LNCAP (cell line): ENCODE data around the gene CCT3.

Source experiments
- TF ChIP-seq, protein P1 (sequence below): fragments of 450-650 bp; IDR thresholded peaks from 2 replicates; pipeline ENCODE4 v1.5.1; 2017; ENCODE audit warnings: mild to moderate bottlenecking

CCT3 gene

DNA sequence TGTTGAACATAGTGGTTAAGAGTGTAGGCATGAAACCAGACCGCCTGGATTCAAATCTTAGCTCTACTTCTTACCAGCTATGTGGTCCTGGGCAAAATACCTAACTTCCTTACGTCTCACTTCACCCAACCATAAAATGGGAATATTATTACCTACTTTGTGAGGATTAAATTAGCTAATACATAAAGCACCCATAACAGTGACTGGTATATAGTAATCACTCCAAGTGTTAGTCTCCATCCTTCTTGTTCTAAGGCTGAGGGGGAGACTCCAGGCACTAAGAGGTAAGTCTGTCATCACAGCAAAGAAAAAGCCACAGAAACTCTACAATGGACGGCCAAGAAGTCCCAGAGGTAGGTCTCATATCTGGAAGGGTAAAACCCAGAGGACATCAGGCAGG, 58.3 kb downstream of the CCT3 start:
- TF ChIP-seq, protein P1, sequence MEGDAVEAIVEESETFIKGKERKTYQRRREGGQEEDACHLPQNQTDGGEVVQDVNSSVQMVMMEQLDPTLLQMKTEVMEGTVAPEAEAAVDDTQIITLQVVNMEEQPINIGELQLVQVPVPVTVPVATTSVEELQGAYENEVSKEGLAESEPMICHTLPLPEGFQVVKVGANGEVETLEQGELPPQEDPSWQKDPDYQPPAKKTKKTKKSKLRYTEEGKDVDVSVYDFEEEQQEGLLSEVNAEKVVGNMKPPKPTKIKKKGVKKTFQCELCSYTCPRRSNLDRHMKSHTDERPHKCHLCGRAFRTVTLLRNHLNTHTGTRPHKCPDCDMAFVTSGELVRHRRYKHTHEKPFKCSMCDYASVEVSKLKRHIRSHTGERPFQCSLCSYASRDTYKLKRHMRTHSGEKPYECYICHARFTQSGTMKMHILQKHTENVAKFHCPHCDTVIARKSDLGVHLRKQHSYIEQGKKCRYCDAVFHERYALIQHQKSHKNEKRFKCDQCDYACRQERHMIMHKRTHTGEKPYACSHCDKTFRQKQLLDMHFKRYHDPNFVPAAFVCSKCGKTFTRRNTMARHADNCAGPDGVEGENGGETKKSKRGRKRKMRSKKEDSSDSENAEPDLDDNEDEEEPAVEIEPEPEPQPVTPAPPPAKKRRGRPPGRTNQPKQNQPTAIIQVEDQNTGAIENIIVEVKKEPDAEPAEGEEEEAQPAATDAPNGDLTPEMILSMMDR = no peak

DNA sequence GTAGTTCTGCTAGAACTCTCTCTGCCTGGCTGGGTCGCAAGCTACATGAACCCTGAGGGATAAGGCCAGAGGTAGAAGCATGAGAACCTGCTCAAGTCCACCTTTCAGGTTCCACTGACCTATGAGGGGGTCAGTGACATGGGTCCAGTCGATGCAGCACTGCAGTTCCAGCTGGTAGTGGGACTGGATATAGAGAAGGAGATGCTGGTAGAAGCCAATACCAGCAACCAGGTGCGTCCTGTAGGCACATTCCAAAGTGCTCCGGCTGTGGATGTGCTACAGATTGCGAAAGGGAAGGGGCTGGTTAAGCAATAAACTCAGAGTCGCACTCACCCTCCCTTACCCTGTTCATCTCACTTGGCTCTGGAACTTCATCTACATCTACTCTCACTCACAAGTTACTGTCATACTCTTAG, 61.1 kb downstream of the CCT3 start:
- TF ChIP-seq, protein P1 = no peak

DNA sequence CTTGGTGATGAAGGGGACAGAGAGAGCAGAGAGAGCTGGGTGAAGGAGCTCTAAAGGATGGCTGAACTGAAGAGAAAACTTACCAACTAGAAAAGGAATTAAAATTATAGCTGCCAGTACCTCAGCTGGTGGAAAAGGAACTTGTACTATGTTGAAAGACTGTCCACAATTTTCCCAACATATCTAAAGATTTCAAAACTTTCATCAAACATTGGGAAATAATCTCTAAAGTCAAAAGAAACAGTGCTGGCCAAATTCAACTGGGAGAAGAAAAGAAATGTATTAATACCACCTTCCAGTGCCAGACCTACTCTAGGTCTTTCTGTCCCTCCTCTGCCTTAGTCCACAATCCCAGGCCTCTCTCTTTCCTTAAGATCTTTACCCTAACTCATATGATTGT, 61.6 kb downstream of the CCT3 start:
- TF ChIP-seq, protein P1 = no peak

DNA sequence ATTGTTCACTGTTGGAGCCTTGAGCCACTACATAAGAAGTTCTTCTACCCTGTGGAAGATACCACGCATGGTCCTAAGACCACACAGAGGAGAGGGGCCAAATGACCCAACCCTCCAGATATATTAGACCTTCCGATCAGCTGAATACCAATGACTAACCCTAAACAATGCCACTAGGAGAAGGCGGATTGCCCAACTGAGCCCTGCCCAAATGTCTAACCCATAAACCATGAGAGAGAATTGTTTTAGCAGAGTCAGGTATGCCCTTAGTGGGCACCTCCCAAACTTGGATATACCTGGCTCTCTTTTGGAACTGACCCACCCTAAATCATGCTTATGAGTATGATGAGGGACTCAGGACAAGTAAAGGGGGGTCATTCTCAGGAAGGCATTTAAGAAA, 67.8 kb downstream of the CCT3 start:
- TF ChIP-seq, protein P1 = no peak

DNA sequence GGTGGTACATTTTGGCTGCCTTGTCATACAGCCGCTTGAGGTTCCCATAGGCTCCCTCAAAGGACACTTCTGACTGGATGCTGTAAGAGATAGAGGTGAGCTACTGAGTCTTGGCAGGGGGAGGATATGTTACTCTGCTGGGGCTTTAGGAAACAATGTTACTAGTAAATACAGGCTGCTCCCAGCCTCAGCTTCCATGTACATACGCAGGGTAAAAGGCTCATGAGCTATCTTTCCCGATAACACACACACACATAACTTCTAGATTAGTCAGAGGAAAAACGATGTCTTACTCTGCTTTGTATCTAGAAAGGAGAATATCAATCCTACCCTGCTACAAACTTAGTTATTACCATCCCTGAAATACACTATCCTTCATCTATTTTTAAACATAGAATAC, 69.8 kb downstream of the CCT3 start:
- TF ChIP-seq, protein P1 = no peak

DNA sequence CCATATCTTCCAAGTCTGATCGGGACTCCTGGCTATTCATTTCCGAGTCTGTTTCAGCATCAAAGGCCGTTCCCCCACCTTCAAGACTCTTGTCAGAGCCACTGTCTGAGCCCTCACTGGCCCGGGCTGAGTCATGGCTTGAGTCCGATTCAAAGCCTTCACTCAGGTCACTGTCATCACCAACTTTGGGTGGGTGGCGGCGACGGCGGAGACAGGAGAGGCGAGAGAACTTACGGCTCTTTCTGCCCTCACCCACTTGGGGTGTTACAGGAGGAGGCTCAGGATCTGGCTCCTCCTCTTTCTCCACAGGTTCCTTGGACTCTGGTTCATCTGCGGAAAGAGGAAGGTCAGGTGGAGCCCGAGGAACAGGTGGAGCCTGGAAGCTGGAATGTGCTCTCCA, 72.0 kb downstream of the CCT3 start:
- TF ChIP-seq, protein P1 = no peak

DNA sequence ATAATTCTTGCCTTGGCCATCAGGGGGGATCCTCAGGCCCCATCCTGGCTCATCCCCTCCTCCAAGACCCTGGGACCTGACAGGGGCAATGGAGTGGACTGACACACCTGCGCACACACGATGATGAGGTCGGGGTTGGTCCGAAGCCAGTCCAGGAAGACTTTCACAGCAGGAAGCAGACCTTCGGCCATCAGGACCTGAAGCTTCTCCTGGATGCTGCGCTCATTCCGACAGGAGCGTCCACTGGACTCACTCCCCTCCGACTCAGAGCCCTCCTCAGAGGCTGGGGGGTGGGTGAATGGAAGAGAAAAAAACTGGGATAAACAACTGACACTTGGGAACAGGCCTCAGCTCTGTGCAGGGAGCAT, 74.8 kb downstream of the CCT3 start:
- TF ChIP-seq, protein P1 = no peak
